Measurements from ENCODE around the gene IL23R. TPM values are rescaled to one million over a fixed set of nuclear protein-coding genes. Genes with fewer than 3 reads are reported as not detected.

The IL23R gene
- total and polyA plus RNA-seq, 2 experiments from 2014 or later = not detected

DNA sequence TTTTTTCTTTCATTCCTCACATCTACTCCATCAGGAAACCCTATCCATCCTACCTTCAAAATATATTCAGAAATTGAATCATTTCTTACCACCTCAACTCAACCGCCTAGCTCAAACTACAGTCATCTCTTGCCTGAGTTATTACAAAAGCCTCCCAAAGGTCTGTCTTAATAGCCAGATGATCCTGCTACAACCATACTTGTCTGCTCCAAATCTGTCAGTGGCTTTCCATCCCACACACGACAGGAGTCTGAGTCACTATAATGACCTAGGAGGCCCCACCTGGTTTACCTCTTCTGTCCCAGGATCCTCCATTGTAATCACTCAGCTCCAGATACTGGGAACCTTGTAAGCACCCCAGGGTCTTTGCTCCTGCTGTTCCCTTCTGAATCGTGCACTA, 104.3 kb downstream of the IL23R start:
- in situ Hi-C loops (cut with MboI) = no loop called here
- H3K9me2 ChIP-seq (ENCODE audit: insufficient read depth) = no peaks in the 10 kb centered on the region; the same call in 1 of the 2 replicates
- H2AFZ ChIP-seq = no peak overlapping the region
- no peaks in the 10 kb centered on the region for H3K9me3 ChIP-seq (ENCODE audit: low read depth)
- H3K4me3 ChIP-seq = no peak overlapping the region
- H3K36me3 ChIP-seq (ENCODE audit: low read depth) = no peaks in the 10 kb centered on the region
- H3K4me1 ChIP-seq (ENCODE audit: insufficient read depth) = no peaks in the 10 kb centered on the region
- no peak for TF ChIP-seq EZH2phosphoT487 (IDR thresholded peaks at IDR 0.05; ENCODE audit: insufficient read depth, low read depth)
- no peak for TF ChIP-seq EZH2 (IDR thresholded peaks at IDR 0.05; ENCODE audit: insufficient read depth, poor library complexity, severe bottlenecking)
- H4K20me1 ChIP-seq (ENCODE audit: insufficient read depth) = no peaks in the 10 kb centered on the region
- H3F3A ChIP-seq (ENCODE audit: insufficient read depth) = no peaks in the 10 kb centered on the region
- DNase-seq = no peak
- H3K4me2 ChIP-seq (ENCODE audit: unreplicated experiment) = no peak overlapping the region
- no peak overlapping the region for H3K27ac ChIP-seq
- no peaks in the 10 kb centered on the region for H3K79me2 ChIP-seq (ENCODE audit: insufficient read depth)
- H3K27me3 ChIP-seq (replicated peaks; ENCODE audit: insufficient read depth) = peaks cover 5% of the 10 kb centered on the region; the same call in 1 of the 2 replicates
- 44 to 57% methylated on average over 3 of the region's 3 CpGs for WGBS, 2 experiments (ENCODE audit: low coverage in 1 of 2, low lambda C conversion rate in 2 of 2, missing lambda C conversion rate in 2 of 2)
- H3K9ac ChIP-seq = no peak overlapping the region

- Histone ChIP-seq H4K20me1 (ENCODE audit: insufficient read depth) (no peaks in the 10 kb centered on the region), H2AFZ (no peak overlapping the region), H3K79me2 (ENCODE audit: insufficient read depth) (no peaks in the 10 kb centered on the region), H3K4me1 (ENCODE audit: insufficient read depth) (no peaks in the 10 kb centered on the region), H3K27me3 (replicated peaks; ENCODE audit: insufficient read depth) (peaks cover 2% of the 10 kb centered on the region; the same call in 1 of the 2 replicates), H3K4me2 (ENCODE audit: unreplicated experiment) (no peak overlapping the region), H3K4me3 (no peak overlapping the region), H3K9ac (no peak overlapping the region), H3K27ac (no peak overlapping the region), H3F3A (ENCODE audit: insufficient read depth) (no peaks in the 10 kb centered on the region), H3K9me3 (ENCODE audit: low read depth) (no peaks in the 10 kb centered on the region), H3K36me3 (ENCODE audit: low read depth) (no peaks in the 10 kb centered on the region), H3K9me2 (ENCODE audit: insufficient read depth) (no peaks in the 10 kb centered on the region; the same call in 1 of the 2 replicates)
- in situ Hi-C loops (cut with MboI) = no loop called here
- WGBS, 2 experiments (ENCODE audit: low coverage in 1 of 2, low lambda C conversion rate in 2 of 2, missing lambda C conversion rate in 2 of 2) = 44 to 47% methylated on average over 4 of the region's 4 CpGs
- TF ChIP-seq EZH2phosphoT487 (IDR thresholded peaks at IDR 0.05; ENCODE audit: insufficient read depth, low read depth) (no peak), EZH2 (IDR thresholded peaks at IDR 0.05; ENCODE audit: insufficient read depth, poor library complexity, severe bottlenecking) (no peak)
- DNase-seq = no peak
These were observed 107.3 kb downstream of the IL23R start for GRCh38 chr1:67273591-67273990.

DNA sequence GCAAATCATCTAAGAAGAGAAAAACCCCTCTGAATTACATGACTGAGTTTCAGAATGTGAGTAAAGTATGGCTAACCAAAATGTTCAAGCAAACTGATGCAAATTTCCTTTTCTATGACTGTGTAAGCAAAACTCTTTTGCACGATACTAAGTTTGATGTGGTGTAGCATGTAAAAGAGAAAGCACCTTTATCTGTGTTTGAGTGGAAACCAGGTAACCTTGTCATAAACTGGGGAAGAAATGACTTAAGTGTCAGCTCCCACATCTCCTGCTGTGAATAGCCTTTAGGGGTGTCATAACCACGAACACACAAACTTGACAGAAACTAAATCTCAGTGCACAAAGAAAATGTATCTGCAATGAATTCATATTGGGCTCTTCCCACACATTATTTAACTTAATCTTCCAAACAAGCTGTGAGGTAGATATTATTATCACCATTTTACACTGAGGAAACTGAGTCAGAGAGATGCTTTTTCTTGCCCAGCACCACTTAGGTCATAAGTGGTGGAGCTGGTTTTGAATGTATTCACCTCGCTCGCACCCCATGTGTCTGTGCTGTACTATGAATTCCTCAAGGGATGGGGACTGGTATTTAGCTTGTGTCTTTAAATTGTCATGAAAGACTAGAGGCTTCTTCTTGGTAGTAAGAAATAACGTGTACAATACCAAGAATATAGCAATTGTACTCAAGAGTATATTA, 108.5 kb downstream of the IL23R start:
- H3K79me2 ChIP-seq (ENCODE audit: insufficient read depth) = no peaks in the 10 kb centered on the region
- no peak overlapping the region for H3K27ac ChIP-seq
- in situ Hi-C loops (cut with MboI) = no loop called here
- H3K36me3 ChIP-seq (ENCODE audit: low read depth) = no peaks in the 10 kb centered on the region
- no peak overlapping the region for H3K4me3 ChIP-seq
- H2AFZ ChIP-seq = no peak overlapping the region
- no peaks in the 10 kb centered on the region for H3K4me1 ChIP-seq (ENCODE audit: insufficient read depth)
- WGBS, 2 experiments (ENCODE audit: low coverage in 1 of 2, low lambda C conversion rate in 2 of 2, missing lambda C conversion rate in 2 of 2) = 43% methylated on average over 5 of the region's 5 CpGs
- H3K9me3 ChIP-seq (ENCODE audit: low read depth) = no peaks in the 10 kb centered on the region
- H3F3A ChIP-seq (ENCODE audit: insufficient read depth) = no peaks in the 10 kb centered on the region
- no peak overlapping the region for H3K4me2 ChIP-seq (ENCODE audit: unreplicated experiment)
- DNase-seq = no peak
- H3K9me2 ChIP-seq (ENCODE audit: insufficient read depth) = no peaks in the 10 kb centered on the region; the same call in 1 of the 2 replicates
- H3K27me3 ChIP-seq (replicated peaks; ENCODE audit: insufficient read depth) = no peaks in the 10 kb centered on the region
- TF ChIP-seq EZH2phosphoT487 (IDR thresholded peaks at IDR 0.05; ENCODE audit: insufficient read depth, low read depth) (no peak), EZH2 (IDR thresholded peaks at IDR 0.05; ENCODE audit: insufficient read depth, poor library complexity, severe bottlenecking) (no peak)
- no peak overlapping the region for H3K9ac ChIP-seq
- no peaks in the 10 kb centered on the region for H4K20me1 ChIP-seq (ENCODE audit: insufficient read depth)

DNA sequence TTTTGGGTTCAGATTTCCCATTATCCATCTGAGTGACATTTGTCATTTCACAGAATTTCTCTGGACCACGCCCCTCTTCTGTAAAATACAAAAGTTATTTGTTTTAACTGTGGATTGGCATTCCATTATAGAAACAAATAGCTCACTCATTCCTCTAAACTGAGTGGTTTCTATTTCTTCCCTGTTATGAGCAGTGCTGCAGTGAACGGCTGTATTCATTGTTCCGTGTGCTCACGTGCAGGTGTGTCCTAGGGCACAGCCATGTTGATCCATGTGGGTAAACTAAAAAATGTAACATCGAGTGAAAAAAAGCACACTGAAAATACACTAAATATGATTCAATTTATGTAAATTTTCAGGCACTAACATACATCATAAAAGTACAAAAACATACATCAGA, 114.4 kb downstream of the IL23R start:
- no peak for DNase-seq
- no peaks in the 10 kb centered on the region for H3K36me3 ChIP-seq (ENCODE audit: low read depth)
- H3K9ac ChIP-seq = no peak overlapping the region
- no peaks in the 10 kb centered on the region for H3K79me2 ChIP-seq (ENCODE audit: insufficient read depth)
- no peaks in the 10 kb centered on the region for H4K20me1 ChIP-seq (ENCODE audit: insufficient read depth)
- WGBS, 2 experiments (ENCODE audit: low coverage in 1 of 2, low lambda C conversion rate in 2 of 2, missing lambda C conversion rate in 2 of 2) = 50% methylated on average over 5 of the region's 5 CpGs
- H3K27me3 ChIP-seq (replicated peaks; ENCODE audit: insufficient read depth) = peaks cover 6% of the 10 kb centered on the region; the same call in 1 of the 2 replicates
- no peaks in the 10 kb centered on the region for H3K9me2 ChIP-seq (ENCODE audit: insufficient read depth)
- H3K4me3 ChIP-seq = no peak overlapping the region
- no peaks in the 10 kb centered on the region for H3F3A ChIP-seq (ENCODE audit: insufficient read depth)
- no peak overlapping the region for H2AFZ ChIP-seq
- H3K4me1 ChIP-seq (ENCODE audit: insufficient read depth) = no peaks in the 10 kb centered on the region
- TF ChIP-seq EZH2 (IDR thresholded peaks at IDR 0.05; ENCODE audit: insufficient read depth, poor library complexity, severe bottlenecking) = no peak
- no peak for TF ChIP-seq EZH2phosphoT487 (IDR thresholded peaks at IDR 0.05; ENCODE audit: insufficient read depth, low read depth)
- no peaks in the 10 kb centered on the region for H3K9me3 ChIP-seq (ENCODE audit: low read depth)
- no peak overlapping the region for H3K4me2 ChIP-seq (ENCODE audit: unreplicated experiment)
- in situ Hi-C loops (cut with MboI) = no loop called here
- no peak overlapping the region for H3K27ac ChIP-seq

All from GM23248 (cell line).